ENCODE results near the gene CALHM4. TPM values are rescaled to one million over a fixed set of nuclear protein-coding genes. Genes with fewer than 3 reads are reported as not detected.

The CALHM4 gene
- polyA plus RNA-seq, 1 experiment, result not detected

DNA sequence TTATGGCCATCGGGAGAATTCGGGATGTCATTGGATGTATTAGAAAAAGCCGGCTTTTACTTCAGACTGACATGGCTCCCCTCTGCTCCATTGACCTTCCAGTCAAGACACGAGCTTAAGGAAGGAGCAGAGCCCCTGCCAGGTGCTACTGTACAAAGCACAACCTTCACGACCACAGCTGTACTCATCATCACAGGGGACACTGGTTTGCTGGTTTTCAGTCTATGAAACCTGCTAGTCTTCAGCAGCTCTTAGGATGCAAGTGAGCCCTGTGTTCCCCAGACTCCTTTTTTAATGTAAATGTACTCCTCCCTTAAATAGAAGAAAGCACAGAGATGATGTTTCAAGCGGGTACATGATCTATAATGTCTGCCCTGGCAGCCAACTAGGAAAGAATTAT, 6.2 kb upstream of the CALHM4 start:
- TF ChIP-seq, protein P1, sequence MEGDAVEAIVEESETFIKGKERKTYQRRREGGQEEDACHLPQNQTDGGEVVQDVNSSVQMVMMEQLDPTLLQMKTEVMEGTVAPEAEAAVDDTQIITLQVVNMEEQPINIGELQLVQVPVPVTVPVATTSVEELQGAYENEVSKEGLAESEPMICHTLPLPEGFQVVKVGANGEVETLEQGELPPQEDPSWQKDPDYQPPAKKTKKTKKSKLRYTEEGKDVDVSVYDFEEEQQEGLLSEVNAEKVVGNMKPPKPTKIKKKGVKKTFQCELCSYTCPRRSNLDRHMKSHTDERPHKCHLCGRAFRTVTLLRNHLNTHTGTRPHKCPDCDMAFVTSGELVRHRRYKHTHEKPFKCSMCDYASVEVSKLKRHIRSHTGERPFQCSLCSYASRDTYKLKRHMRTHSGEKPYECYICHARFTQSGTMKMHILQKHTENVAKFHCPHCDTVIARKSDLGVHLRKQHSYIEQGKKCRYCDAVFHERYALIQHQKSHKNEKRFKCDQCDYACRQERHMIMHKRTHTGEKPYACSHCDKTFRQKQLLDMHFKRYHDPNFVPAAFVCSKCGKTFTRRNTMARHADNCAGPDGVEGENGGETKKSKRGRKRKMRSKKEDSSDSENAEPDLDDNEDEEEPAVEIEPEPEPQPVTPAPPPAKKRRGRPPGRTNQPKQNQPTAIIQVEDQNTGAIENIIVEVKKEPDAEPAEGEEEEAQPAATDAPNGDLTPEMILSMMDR (IDR thresholded peaks at IDR 0.05; ENCODE audit: low read depth, low read length), result no peak
- ChIA-PET POLR2A (no interaction called here), CTCF (interaction anchor here (1.0 to 1.4 kb wide), 3 partner anchors 14 to 36 kb away, joined by 3 to 7 read pairs (median 3); partner anchors contain the start of gene CALHM5)
- DNase-seq (ENCODE audit: low read depth, low spot score), result no peak
- Histone ChIP-seq H3K27ac (ENCODE audit: low read depth, low read length) (no peak overlapping the region), H3K27me3 (ENCODE audit: control insufficient read depth, insufficient read depth, low read length) (no peaks in the 10 kb centered on the region), H3K9me3 (ENCODE audit: control insufficient read depth, insufficient read depth, low read length) (no peaks in the 10 kb centered on the region), H3K4me3 (ENCODE audit: low read depth, low read length) (no peak overlapping the region)

DNA sequence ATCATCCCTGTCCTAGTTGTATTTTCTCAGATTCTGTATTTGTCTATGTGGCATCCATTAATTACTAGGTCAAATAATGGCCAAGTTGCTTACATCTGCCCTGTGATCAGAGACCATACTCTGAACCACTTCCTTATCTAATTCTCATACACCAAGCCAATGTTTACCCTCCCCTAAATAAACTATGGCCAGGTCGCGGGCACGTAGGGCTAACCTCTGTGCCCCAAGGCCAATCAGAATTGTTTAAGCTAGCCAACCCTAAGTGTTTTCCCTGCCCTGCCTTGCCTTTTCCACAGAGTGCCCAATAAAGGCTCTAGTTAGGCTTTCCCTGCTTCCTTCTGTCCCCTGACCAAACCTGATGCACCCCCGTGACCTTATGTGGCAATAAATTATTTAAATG, 2.8 kb upstream of the CALHM4 start:
- no peaks in the 10 kb centered on the region for H3K27me3 ChIP-seq (ENCODE audit: control insufficient read depth, insufficient read depth, low read length)

DNA sequence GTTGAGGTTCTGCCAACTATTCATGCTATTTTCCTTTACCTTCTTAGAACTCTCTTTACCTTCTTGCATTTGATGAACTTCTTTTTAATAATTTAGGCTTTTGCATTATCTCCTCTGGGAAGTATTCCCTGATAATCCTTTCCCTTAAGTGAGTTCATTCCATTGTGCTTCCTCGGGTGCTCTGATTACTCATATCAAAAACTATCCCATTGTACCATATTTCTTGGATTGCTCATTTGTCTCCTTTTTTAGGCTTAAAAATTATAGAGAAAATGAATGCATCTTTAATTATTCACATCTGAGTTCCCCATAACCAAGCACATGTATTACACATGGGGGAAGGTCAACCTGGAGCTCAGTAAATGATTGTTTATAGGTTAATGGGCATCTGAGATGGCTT, 2.5 kb downstream of the CALHM4 start:
- ChIA-PET CTCF (interaction anchor here (1.3 to 8.7 kb wide), 5 partner anchors 24 to 339 kb away, joined by 4 to 160 read pairs (median 10); partner anchors contain the start of gene CALHM5), POLR2A (interaction anchor here (0.8 kb wide), 1 partner anchor 15 kb away, joined by 3 read pairs; the partner anchor contains the start of gene RWDD1)
- Histone ChIP-seq H3K27ac (ENCODE audit: low read depth, low read length) (peak overlapping the region; percentile 49), H3K4me3 (ENCODE audit: low read depth, low read length) (no peak overlapping the region), H3K27me3 (ENCODE audit: control insufficient read depth, insufficient read depth, low read length) (no peaks in the 10 kb centered on the region), H3K9me3 (ENCODE audit: control insufficient read depth, insufficient read depth, low read length) (no peaks in the 10 kb centered on the region)
- DNase-seq (ENCODE audit: low read depth, low spot score), result no peak
- TF ChIP-seq, protein P1 (IDR thresholded peaks at IDR 0.05; ENCODE audit: low read depth, low read length), result no peak

More for the DNA sequence above, 2.8 kb upstream of the CALHM4 start:
- Histone ChIP-seq H3K4me3 (ENCODE audit: low read depth, low read length) (no peak overlapping the region), H3K27ac (ENCODE audit: low read depth, low read length) (no peak overlapping the region), H3K9me3 (ENCODE audit: control insufficient read depth, insufficient read depth, low read length) (no peaks in the 10 kb centered on the region)
- ChIA-PET POLR2A (no interaction called here), CTCF (interaction anchor here (0.8 to 1.5 kb wide), 5 partner anchors 10 to 263 kb away, joined by 3 to 6 read pairs (median 3); partner anchors contain the start of gene CALHM5)
- TF ChIP-seq, protein P1 (IDR thresholded peaks at IDR 0.05; ENCODE audit: low read depth, low read length), result no peak
- no peak for DNase-seq (ENCODE audit: low read depth, low spot score)

- TF ChIP-seq, protein P1 (IDR thresholded peaks at IDR 0.05; ENCODE audit: low read depth, low read length), result no peak
- DNase-seq (ENCODE audit: low read depth, low spot score), result no peak
- no peaks in the 10 kb centered on the region for H3K27me3 ChIP-seq (ENCODE audit: control insufficient read depth, insufficient read depth, low read length)
Observed at GRCh38 chr6:116556814-116557415, 3.4 kb downstream of the CALHM4 start.

DNA sequence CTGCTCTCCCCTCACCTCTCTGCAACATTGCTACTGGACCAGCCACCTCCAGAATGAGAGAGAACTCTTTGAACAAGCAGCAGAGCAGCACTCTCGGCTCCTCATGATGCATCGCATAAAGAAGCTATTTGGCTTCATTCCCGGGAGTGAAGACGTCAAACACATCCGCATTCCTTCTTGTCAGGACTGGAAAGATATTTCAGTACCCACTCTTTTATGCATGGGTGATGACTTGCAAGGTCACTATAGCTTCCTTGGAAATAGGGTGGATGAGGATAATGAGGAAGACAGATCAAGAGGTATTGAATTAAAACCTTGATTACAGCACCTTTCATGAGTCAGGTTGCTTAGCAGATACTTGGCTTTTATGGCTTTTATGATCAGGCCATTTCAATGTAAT, 4.3 kb downstream of the CALHM4 start:
- TF ChIP-seq, protein P1 (IDR thresholded peaks at IDR 0.05; ENCODE audit: low read depth, low read length), result no peak

More at GRCh38 chr6:116556814-116557415, 3.4 kb downstream of the CALHM4 start:
- Histone ChIP-seq H3K4me3 (ENCODE audit: low read depth, low read length) (no peak overlapping the region), H3K9me3 (ENCODE audit: control insufficient read depth, insufficient read depth, low read length) (no peaks in the 10 kb centered on the region), H3K27ac (ENCODE audit: low read depth, low read length) (no peak overlapping the region)
- CTCF ChIA-PET, result interaction anchor here (1.1 to 8.7 kb wide), 3 partner anchors 112 to 339 kb away, joined by 4 to 160 read pairs (median 52); no protein-coding TSS in a partner anchor
- POLR2A ChIA-PET, result interaction anchor here (0.8 to 1.8 kb wide), 2 partner anchors 14 kb away, joined by 3 to 4 read pairs; partner anchors contain the start of gene RWDD1

More for the DNA sequence above, 4.3 kb downstream of the CALHM4 start:
- Histone ChIP-seq H3K9me3 (ENCODE audit: control insufficient read depth, insufficient read depth, low read length) (no peaks in the 10 kb centered on the region), H3K27ac (ENCODE audit: low read depth, low read length) (no peak overlapping the region), H3K27me3 (ENCODE audit: control insufficient read depth, insufficient read depth, low read length) (no peaks in the 10 kb centered on the region), H3K4me3 (ENCODE audit: low read depth, low read length) (no peak overlapping the region)
- DNase-seq (ENCODE audit: low read depth, low spot score), result peak; percentile 88
- CTCF ChIA-PET, result interaction anchor here (1.1 to 8.7 kb wide), 6 partner anchors 24 to 340 kb away, joined by 4 to 160 read pairs (median 34); partner anchors contain the start of gene CALHM5
- POLR2A ChIA-PET, result interaction anchor here (1.0 to 1.8 kb wide), 3 partner anchors 14 to 278 kb away, joined by 3 to 5 read pairs (median 4); partner anchors contain the start of genes RWDD1 and TSPYL1

Measured in AG04450 (cell line).